Memory B cell (primary cell): ENCODE data around the gene GAS7.

Experiments used
- ATAC-seq: fragments of 150-1000 bp; cut with Tn5 transposase; 2 replicates; pipeline ENCODE4 v1.10.0; 2021; ENCODE audit warnings: low read depth, mild to moderate bottlenecking, moderate library complexity
- DNase-seq, 2 donors: peaks; one replicate each; pipeline ENCODE4 v3.0.0; 2022; ENCODE audit warnings: low spot score in 2 of 2
- H3K27ac Mint-ChIP-seq: one replicate; pipeline ENCODE4 v1.8.0; 2022; ENCODE audit warnings: mild to moderate bottlenecking, moderate library complexity, mixed read lengths
- H3K27me3 Mint-ChIP-seq: one replicate; pipeline ENCODE4 v1.8.0; 2022; ENCODE audit warnings: mixed read lengths
- H3K36me3 Mint-ChIP-seq: one replicate; pipeline ENCODE4 v1.8.0; 2022; ENCODE audit warnings: mild to moderate bottlenecking, mixed read lengths
- H3K4me1 Mint-ChIP-seq: one replicate; pipeline ENCODE4 v1.8.0; 2022; ENCODE audit warnings: mixed read lengths
- H3K4me3 Mint-ChIP-seq: one replicate; pipeline ENCODE4 v1.8.0; 2022; ENCODE audit warnings: mild to moderate bottlenecking, moderate library complexity, mixed read lengths
- H3K9me3 Mint-ChIP-seq: one replicate; pipeline ENCODE4 v1.8.0; 2022; ENCODE audit warnings: mixed read lengths

Gene GAS7

GRCh38 chr17:10125531-10126275 lies 72.7 kb downstream of the GAS7 start:
- DNase-seq (no peak), ATAC-seq (no peak)
- Mint-ChIP-seq H3K36me3 (no peaks in the 10 kb centered on the region), H3K27ac (no peak overlapping the region), H3K9me3 (peaks cover 3% of the 10 kb centered on the region), H3K4me1 (peaks cover 9% of the 10 kb centered on the region), H3K27me3 (peaks cover 6% of the 10 kb centered on the region), H3K4me3 (no peak overlapping the region)

GRCh38 chr17:10123093-10123492 lies 75.3 kb downstream of the GAS7 start:
- no peak for ATAC-seq
- peaks cover 6% of the 10 kb centered on the region for H3K27me3 Mint-ChIP-seq
- H3K9me3 Mint-ChIP-seq: peaks cover 3% of the 10 kb centered on the region
- H3K4me3 Mint-ChIP-seq: no peak overlapping the region
- no peaks in the 10 kb centered on the region for H3K36me3 Mint-ChIP-seq
- no peak for DNase-seq
- peaks cover 18% of the 10 kb centered on the region for H3K4me1 Mint-ChIP-seq
- H3K27ac Mint-ChIP-seq: no peak overlapping the region

DNA sequence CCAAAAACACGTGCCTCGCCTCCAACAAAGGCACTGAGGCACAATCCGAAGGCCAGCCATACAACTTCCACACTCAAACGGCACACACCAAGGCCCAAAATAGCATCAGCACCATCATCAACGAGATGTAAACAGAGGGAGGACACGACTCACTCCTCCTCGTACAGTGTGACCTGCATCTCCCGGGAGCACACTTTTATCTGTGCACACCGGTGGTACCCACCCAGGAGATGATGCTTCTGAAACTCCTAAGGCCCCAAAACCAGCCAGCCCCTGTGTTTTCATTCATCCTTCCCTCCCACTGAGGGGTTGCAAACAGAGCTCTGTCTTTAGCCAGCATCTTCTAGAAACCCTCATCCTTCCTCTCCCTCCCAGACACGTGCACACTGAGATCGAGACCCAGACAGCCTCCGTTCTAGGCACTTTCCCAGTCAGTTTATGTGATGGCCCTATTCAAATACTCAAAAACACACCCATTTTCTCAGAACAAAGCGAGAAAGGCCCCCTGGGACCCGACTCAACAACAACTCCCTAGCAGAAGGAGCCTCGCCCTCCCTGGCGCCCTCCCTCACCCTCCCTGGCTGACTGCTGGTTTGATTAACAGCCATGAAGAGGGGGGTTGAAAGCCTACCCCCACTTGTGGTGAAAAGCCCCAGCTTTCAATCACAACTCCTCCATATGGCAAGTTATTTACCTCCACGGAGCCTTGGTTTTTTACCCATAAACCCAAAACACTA lies 76.3 kb downstream of the GAS7 start:
- peaks cover 8% of the 10 kb centered on the region for H3K27me3 Mint-ChIP-seq
- peaks cover 3% of the 10 kb centered on the region for H3K9me3 Mint-ChIP-seq
- H3K36me3 Mint-ChIP-seq: no peaks in the 10 kb centered on the region
- H3K4me3 Mint-ChIP-seq: peak overlapping the region; percentile 46
- no peak overlapping the region for H3K27ac Mint-ChIP-seq
- peaks cover 22% of the 10 kb centered on the region for H3K4me1 Mint-ChIP-seq
- peak; percentile 59 for ATAC-seq
- DNase-seq: no peak

- ATAC-seq (no peak), DNase-seq (no peak)
- Mint-ChIP-seq H3K27ac (no peak overlapping the region), H3K27me3 (peaks cover 9% of the 10 kb centered on the region), H3K4me3 (no peak overlapping the region), H3K36me3 (no peaks in the 10 kb centered on the region), H3K4me1 (peaks cover 23% of the 10 kb centered on the region), H3K9me3 (no peaks in the 10 kb centered on the region)
These were observed 77.7 kb downstream of the GAS7 start for GRCh38 chr17:10120749-10121148.

GRCh38 chr17:10120109-10120485 lies 78.3 kb downstream of the GAS7 start:
- ATAC-seq: no peak
- Mint-ChIP-seq H3K4me3 (no peak overlapping the region), H3K9me3 (no peaks in the 10 kb centered on the region), H3K4me1 (peaks cover 23% of the 10 kb centered on the region), H3K27ac (no peak overlapping the region), H3K36me3 (no peaks in the 10 kb centered on the region), H3K27me3 (peaks cover 9% of the 10 kb centered on the region)
- no peak for DNase-seq

DNA sequence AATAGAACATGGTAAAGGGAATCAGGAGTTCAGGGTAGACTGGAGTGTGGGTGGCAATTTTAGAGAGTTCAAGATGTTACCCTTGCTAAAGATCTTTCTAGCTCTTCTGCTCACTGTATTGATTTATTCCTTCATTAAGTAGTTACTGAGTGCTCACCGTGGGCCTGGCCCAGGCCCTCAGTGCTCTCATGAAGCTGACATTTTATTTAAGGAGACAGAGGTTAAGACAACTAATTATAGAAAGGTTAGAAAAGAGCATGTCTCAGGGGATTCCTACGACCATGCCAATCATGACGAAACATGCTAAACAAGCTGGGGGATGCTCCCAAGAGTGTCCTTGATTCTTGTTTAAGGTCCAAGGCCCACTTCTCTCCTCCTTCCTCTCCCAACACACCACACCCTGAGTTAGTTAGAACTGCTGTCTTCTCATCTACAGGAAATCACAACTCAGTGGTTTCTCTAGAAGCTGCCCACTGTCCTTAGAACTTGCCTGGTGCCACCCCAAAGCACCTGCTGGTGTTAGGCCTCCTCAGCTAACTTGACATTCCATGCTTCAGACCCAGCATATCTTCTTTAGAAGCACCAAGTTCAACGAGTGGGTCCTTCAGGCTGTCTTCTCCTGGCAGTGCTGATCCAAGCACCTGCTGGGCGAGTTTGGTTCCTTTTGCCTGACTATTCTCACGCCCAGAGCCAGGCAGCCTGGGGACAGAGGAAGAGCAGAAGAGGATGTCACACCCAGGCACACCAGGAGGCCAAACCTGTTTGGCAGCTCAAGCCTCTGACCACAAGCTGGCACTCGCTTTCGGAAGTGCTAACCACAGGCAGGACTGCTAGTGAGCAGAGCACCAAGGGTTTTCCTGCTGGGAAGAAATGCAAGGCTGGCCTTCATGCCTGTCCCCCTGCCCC lies 79.0 kb downstream of the GAS7 start:
- H3K4me1 Mint-ChIP-seq: peaks cover 27% of the 10 kb centered on the region
- no peak for DNase-seq
- H3K4me3 Mint-ChIP-seq: no peak overlapping the region

DNA sequence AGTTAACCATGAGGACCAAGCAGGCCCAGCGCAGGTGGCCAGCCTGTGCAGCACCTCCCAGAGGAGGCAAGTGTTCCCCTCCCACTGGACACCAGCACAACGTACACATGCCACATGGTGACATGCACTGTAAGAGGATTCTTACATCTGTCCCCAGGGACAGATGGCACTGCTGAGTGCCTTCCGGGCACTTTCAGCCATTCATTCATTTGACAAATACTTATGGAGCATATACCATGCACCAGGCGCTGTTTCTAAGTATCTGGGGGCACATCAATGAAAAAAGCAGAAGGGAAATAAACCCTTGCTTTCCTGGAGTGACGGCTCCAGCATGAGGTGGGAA lies 79.6 kb downstream of the GAS7 start:
- H3K9me3 Mint-ChIP-seq: no peaks in the 10 kb centered on the region

More for the DNA sequence above, 79.0 kb downstream of the GAS7 start:
- no peaks in the 10 kb centered on the region for H3K36me3 Mint-ChIP-seq
- H3K27me3 Mint-ChIP-seq: peaks cover 9% of the 10 kb centered on the region
- H3K27ac Mint-ChIP-seq: peak overlapping the region; percentile 79
- H3K9me3 Mint-ChIP-seq: no peaks in the 10 kb centered on the region
- no peak for ATAC-seq

DNA sequence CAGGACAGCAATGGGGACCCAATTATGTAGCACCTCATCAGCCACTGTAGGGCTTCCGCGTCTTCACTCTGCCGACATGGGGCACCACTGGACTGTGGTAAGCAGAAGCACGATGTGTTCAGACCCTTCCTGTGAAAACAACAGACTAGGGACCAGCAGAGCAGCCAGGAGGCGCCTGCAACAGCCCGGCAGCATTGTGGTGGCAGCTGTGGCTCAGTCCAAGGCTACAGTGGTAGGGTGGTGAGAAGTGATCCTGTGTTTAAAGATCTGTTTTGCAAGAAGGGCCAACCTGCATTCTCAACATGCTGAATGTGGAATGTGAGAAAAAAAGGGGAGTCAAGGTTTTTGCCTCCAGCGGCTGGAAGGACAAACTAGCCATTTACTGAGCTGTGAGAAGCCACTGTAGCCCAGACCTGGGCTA lies 80.8 kb downstream of the GAS7 start:
- peaks cover 30% of the 10 kb centered on the region for H3K4me1 Mint-ChIP-seq
- H3K27ac Mint-ChIP-seq: no peak overlapping the region
- H3K9me3 Mint-ChIP-seq: no peaks in the 10 kb centered on the region
- H3K36me3 Mint-ChIP-seq: no peaks in the 10 kb centered on the region
- no peak for DNase-seq
- peaks cover 9% of the 10 kb centered on the region for H3K27me3 Mint-ChIP-seq
- ATAC-seq: no peak
- no peak overlapping the region for H3K4me3 Mint-ChIP-seq

More for the DNA sequence above, 79.6 kb downstream of the GAS7 start:
- DNase-seq (no peak), ATAC-seq (no peak)
- Mint-ChIP-seq H3K27ac (peak overlapping the region; percentile 79), H3K27me3 (peaks cover 9% of the 10 kb centered on the region), H3K36me3 (no peaks in the 10 kb centered on the region), H3K4me1 (peaks cover 30% of the 10 kb centered on the region), H3K4me3 (no peak overlapping the region)

DNA sequence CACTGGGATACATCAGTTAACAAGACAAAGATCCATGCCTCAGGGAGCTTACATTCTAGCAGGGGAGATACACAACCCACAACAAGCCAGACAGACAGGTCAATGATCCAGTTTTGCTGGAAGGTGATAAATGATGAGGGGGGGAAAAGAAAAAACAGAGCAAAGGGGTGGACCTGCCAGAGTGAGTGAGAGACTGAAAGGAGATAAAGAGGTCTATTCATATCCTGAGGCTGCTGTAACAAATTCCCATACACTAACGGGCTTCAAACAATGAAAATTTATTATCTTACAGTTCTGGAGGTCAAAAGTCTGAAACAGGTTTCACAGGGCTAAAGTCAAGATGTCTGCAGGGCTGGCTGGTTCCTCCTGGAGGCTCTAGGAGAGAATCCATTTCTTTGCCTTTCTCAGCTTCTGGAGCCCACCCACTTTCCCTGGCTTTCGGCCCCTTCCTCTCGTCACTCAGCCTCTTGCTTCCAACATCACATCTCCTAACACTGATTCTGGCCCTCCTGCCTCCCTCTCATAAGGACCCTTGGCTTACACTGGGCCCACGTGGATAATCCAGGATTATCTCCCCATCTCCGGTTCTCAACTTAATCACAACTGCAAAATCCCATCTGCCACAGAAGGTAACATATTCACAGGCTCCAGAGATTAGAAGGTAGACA lies 81.5 kb downstream of the GAS7 start:
- Mint-ChIP-seq H3K9me3 (no peaks in the 10 kb centered on the region), H3K27me3 (peaks cover 11% of the 10 kb centered on the region), H3K4me1 (peaks cover 25% of the 10 kb centered on the region), H3K36me3 (no peaks in the 10 kb centered on the region), H3K27ac (no peak overlapping the region), H3K4me3 (no peak overlapping the region)
- no peak for DNase-seq
- no peak for ATAC-seq

- H3K4me1 Mint-ChIP-seq: peaks cover 22% of the 10 kb centered on the region
- H3K27me3 Mint-ChIP-seq: peaks cover 8% of the 10 kb centered on the region
- no peak overlapping the region for H3K27ac Mint-ChIP-seq
- no peak for DNase-seq
- H3K36me3 Mint-ChIP-seq: no peaks in the 10 kb centered on the region
- ATAC-seq: no peak
- no peaks in the 10 kb centered on the region for H3K9me3 Mint-ChIP-seq
- no peak overlapping the region for H3K4me3 Mint-ChIP-seq
These were observed 82.1 kb downstream of the GAS7 start for GRCh38 chr17:10116267-10116666.

DNA sequence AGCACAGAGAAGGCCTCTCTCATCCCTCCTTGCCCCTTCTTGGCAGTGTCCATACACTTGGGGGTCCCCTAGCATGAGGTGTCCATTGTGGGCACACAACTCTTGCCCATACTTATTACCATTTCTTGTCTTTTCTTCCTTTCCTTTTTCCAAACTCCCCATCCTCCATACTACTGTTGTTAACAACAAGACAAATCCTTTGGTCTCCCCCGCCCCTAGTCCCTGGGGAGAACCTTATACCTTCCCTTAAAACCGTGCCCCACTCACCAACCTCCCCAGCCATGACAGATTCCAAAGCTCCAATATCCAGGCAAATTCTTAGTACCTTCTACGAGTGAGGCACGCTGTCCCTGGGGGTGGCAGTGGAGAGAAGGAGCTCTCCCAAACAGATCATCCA lies 82.9 kb downstream of the GAS7 start:
- H3K4me3 Mint-ChIP-seq: no peak overlapping the region
- ATAC-seq: no peak

DNA sequence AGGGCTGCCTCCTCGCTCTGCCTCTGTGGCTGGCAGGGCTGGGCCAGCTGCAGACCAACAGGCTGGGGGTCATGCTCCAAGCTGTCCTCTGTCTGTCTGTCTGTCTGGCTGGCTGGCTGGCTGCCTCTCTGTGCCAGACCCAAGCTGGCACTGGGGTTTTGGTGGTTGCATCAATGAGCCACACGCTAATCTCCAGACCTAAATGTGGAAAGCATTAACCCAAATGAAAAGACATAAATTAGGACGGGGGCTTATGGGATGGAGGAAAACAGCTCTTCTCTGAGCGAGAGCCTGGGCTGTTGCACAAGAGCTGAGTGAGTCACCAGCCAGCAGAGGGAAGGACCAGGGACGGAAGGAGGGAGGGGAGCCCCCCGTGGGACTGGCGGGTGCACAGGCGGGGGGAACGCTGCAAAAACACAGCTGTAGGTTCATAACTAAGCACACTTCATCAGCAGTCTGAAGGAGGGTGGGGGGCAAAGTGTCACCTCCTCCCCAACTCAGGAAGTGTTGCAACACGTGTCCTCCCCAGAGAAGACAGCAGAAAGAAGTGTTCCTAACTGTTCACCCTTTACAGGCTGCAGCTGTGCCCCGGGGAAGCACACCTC lies 83.4 kb downstream of the GAS7 start:
- H3K27ac Mint-ChIP-seq: peak overlapping the region; percentile 90
- peaks cover 18% of the 10 kb centered on the region for H3K4me1 Mint-ChIP-seq
- H3K36me3 Mint-ChIP-seq: no peaks in the 10 kb centered on the region
- peaks cover 8% of the 10 kb centered on the region for H3K27me3 Mint-ChIP-seq
- ATAC-seq (peak; percentile 63), DNase-seq (peak in 1 of 2 donors; percentile 32)
- H3K4me3 Mint-ChIP-seq: peak overlapping the region; percentile 53
- H3K9me3 Mint-ChIP-seq: peaks cover 2% of the 10 kb centered on the region

More for the DNA sequence above, 82.9 kb downstream of the GAS7 start:
- no peaks in the 10 kb centered on the region for H3K36me3 Mint-ChIP-seq
- H3K9me3 Mint-ChIP-seq: no peaks in the 10 kb centered on the region
- DNase-seq: no peak
- H3K27ac Mint-ChIP-seq: no peak overlapping the region
- H3K4me1 Mint-ChIP-seq: peaks cover 20% of the 10 kb centered on the region
- peaks cover 8% of the 10 kb centered on the region for H3K27me3 Mint-ChIP-seq

GRCh38 chr17:10112962-10113361 lies 85.4 kb downstream of the GAS7 start:
- ATAC-seq: no peak
- Mint-ChIP-seq H3K4me3 (no peak overlapping the region), H3K36me3 (no peaks in the 10 kb centered on the region), H3K27me3 (peaks cover 8% of the 10 kb centered on the region), H3K4me1 (peaks cover 12% of the 10 kb centered on the region), H3K27ac (peak overlapping the region; percentile 54), H3K9me3 (peaks cover 3% of the 10 kb centered on the region)
- DNase-seq: no peak
